ACHN (cell line): ENCODE measurements around the gene OXCT1.

Experiments
- DNase-seq: peaks from one replicate; pipeline ENCODE4 v3.0.0-alpha.2; 2015
- in situ Hi-C: cut with HindIII; loops from 2 replicates; pipeline ENCODE4 v1.10.0; 2017; ENCODE audit warnings: low sequenced_read_pairs, low pct_ligation_motif_present, low pct_unique_long_range_greater_than_20kb

Gene OXCT1

GRCh38 chr5:41869724-41870626, at the start of gene OXCT1:
TSS of gene OXCT1 (minus strand) at chr5:41870425. CDS start at chr5:41870358, 67 bp downstream.
- in situ Hi-C loops: no loop called here
- DNase-seq: peak; percentile 80

DNA sequence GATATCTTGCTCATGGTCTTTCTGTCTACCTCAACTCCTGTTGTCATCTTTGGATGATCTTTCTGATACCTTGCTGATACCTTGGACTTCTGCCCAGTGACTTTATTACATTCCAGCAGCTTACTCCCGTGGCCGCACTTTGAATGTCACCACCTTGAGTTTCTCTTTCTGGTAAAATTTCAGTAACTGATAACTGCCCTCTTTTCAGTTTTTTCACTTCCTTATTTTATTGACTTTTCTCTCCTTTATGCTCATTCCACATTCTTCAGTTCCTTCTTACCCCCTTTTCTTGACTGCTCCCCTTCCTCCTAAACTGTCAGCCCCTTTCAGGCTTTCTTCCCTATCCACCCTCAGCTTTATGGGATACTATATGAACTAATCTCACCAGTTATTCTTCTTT, 47.9 kb upstream of the OXCT1 start:
- in situ Hi-C loops: no loop called here
- DNase-seq: no peak

GRCh38 chr5:41908374-41909079, 38.3 kb upstream of the OXCT1 start:
- DNase-seq: peak; percentile 29
- in situ Hi-C loops: no loop called here

DNA sequence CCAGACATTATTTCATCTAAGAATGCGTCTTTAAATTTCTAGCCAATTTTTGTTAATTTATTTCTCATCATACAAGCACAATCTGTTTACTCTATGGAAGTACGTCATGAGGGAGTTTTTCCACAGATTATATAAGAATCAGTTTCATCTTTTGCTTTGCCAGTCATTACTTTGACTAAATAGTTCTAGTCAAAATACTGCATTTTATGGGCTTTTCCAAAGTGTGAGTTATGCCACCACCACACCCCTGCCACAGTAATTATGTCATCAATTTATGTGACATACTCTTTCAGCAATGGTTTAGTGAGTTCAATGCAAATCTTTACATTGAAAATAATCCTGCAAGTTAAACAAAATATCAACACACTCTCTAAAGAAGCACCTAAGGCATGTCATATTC, 35.9 kb upstream of the OXCT1 start:
- in situ Hi-C loops: no loop called here
- DNase-seq: no peak

DNA sequence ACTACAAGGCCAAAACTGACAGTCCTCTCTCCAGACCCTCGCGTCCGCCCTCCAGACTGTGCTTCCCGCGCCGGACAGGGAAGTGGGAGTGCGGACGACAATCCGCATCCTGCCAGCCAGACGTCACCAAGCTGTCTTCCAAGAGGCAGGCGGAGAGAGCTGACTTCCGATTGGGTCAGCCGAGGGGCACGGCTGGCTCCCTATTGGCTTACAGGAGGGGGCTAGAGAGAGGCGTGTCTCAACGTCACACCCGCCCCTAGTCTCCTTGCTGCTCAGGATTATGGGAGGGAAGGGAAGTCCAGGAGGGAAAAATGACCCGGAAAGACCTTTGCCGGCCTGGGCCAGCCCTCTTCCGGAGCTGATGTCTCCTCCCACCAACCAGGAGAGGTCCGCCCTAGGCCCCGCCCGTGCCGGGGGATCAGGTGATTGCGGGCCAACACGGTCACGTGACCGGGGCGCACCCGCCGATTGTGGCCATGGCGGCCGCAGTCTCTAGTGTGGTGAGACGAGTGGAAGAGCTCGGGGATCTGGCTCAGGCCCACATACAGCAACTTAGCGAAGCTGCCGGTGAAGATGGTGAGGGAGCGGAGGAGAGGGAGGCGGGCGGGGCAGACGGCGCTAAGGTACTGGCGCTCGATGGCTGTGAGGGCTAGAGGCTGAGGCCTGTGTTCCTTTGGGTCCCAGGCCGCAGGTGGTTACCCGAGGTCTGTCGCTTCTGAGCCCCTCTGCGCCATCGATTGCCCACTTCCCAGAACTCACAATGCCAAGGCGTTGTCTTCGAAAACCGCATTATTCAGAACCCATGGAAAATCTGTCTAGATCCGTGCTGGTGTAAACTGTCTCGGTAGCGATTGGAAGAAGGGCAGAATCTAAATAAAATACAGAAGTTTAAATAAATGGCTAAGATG, 33.9 kb upstream of the OXCT1 start, which contains the start of gene RIMOC1:
TSS of gene RIMOC1 (plus strand) at position 453 of the 908 bp plus-strand sequence. CDS start at position 477, 24 bp downstream.
- DNase-seq: peak; percentile 98
- in situ Hi-C loops: no loop called here

GRCh38 chr5:41903382-41903891, 33.2 kb upstream of the OXCT1 start:
- in situ Hi-C loops: no loop called here
- DNase-seq: no peak

- no peak for DNase-seq
- in situ Hi-C loops: no loop called here
Measured at GRCh38 chr5:41896230-41896629, 26.0 kb upstream of the OXCT1 start.

GRCh38 chr5:41893074-41893851, 23.0 kb upstream of the OXCT1 start:
- no peak for DNase-seq
- in situ Hi-C loops: no loop called here

- no peak for DNase-seq
- in situ Hi-C loops: no loop called here
Measured at GRCh38 chr5:41892031-41892430, 21.8 kb upstream of the OXCT1 start.

DNA sequence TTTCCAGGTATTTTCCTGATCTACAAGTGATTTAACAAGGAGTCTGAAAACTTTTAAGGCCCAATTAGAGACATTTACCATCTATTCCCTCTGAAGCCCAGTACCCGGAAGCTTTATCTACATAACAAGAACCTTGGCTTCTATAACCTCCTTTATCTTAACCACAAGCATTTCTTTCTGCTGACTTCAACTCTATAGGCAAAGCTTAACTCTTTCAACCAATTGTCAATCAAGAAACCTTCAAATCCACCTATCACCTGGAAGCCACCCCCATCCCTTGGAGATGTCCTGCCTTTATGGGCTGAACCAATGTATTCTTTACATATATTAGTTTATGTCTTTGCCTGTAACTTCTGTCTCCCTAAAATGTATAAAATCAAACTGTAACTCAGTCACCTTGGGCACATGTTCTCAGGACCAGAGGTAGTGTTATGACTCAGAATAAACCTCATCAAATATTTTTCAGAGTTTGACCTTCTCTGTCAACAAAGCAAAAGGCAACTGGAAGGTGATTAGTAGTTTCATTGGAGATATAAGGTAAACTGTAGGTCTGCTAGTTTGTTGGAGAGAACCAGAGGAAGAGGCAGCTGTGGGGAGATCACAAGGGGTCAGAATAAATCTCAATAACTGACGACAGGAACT, 21.0 kb upstream of the OXCT1 start:
- in situ Hi-C loops: no loop called here
- no peak for DNase-seq

- no peak for DNase-seq
- in situ Hi-C loops: no loop called here
Measured at GRCh38 chr5:41885286-41885685, 15.1 kb upstream of the OXCT1 start.

GRCh38 chr5:41883936-41884335, 13.7 kb upstream of the OXCT1 start:
- DNase-seq: no peak
- in situ Hi-C loops: no loop called here

DNA sequence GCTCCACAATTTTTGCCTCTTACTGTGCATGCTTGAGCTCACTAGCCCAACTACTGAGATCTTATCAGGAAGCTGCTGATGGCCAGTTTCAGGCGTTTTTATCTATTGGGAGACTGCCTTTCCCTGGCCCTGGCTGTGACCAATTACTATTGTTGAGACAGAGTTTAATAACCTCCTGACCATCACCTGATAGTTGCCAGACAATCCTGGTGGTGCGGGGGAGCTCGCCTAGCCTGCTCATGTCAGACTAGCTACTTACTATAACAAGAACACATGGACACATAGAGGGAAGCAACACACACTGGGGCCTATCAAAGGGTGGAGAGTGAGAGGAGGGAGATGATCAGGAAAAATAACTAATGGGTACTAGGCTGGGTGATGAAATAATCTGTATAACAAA, 13.0 kb upstream of the OXCT1 start:
- DNase-seq: no peak
- in situ Hi-C loops: no loop called here

- no peak for DNase-seq
- in situ Hi-C loops: no loop called here
Measured at GRCh38 chr5:41882765-41883164, 12.5 kb upstream of the OXCT1 start.

DNA sequence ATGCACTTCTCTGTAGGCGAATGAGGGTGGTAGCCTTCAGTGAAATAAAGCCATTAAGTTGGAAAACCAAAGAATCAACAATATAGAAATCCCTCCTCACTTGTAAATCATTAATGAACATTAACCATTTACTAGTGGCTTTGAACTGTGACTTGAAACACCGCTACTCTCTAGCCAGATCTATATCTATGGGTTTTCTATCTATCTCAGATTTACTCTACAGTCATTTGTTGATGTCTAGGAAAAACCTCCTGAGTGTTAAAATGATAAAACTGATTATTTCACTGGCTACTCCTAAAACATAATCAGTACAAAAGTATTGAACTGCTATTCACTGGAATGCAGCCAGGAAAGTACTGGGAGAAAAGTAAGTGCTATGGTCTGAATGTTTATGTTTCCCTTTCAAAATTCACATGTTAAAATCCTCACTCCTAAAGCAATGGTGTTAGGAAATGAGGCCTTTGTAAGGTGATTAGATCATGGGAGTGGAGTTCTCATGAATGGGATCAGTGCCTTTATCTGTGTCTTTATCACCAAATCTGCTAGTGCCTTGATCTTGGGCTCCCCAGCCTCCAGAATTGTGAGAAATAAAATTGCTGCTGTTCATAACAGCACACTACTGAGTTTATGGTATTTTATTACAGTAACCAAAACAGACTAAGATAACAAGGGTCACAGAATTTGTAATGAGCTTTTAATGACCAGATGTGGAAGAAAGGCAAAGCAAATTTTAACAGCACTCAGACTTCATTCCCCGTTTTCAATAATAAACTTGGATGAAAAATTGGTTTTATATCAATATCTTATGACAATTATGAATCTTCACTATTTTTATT, 8.6 kb upstream of the OXCT1 start:
- DNase-seq: no peak
- in situ Hi-C loops: no loop called here

- no peak for DNase-seq
- in situ Hi-C loops: no loop called here
Measured at GRCh38 chr5:41878173-41878572, 7.9 kb upstream of the OXCT1 start.

- DNase-seq: no peak
- in situ Hi-C loops: no loop called here
Measured at GRCh38 chr5:41877408-41877807, 7.2 kb upstream of the OXCT1 start.
